Progenitor cell of endocrine pancreas (in vitro differentiated cells): ENCODE measurements around the gene HPCAL1. TPM values are rescaled to one million over a fixed set of nuclear protein-coding genes. Genes with fewer than 3 reads are reported as not detected.
A peak's percentile ranks its signal among the peaks of the same experiment; 100 is the strongest.
"Not testable (repeated sequence)": the region's sequence is repeated elsewhere in the genome, so short reads cannot be mapped to it uniquely, and the experiment has no call there.

Source experiments
- DNase-seq: peaks from one replicate; pipeline ENCODE4 v3.0.0; 2021; ENCODE audit warnings: low spot score; ENCODE audit not compliant: unreplicated experiment
- H3K27ac Mint-ChIP-seq: 2 replicates; pipeline ENCODE4 v1.8.0; 2021; ENCODE audit warnings: mild to moderate bottlenecking, moderate library complexity, mixed read lengths
- H3K27me3 Mint-ChIP-seq: 2 replicates; pipeline ENCODE4 v1.8.0; 2021; ENCODE audit warnings: mixed read lengths
- H3K36me3 Mint-ChIP-seq: 2 replicates; pipeline ENCODE4 v1.8.0; 2022; ENCODE audit warnings: mixed read lengths; ENCODE audit not compliant: insufficient read depth
- H3K4me1 Mint-ChIP-seq: 2 replicates; pipeline ENCODE4 v1.8.0; 2021; ENCODE audit warnings: low read depth, mixed read lengths
- H3K4me3 Mint-ChIP-seq: 2 replicates; pipeline ENCODE4 v1.8.0; 2021; ENCODE audit warnings: low read depth, mild to moderate bottlenecking, moderate library complexity, mixed read lengths
- H3K9me3 Mint-ChIP-seq: 2 replicates; pipeline ENCODE4 v1.8.0; 2021; ENCODE audit warnings: low read depth, mixed read lengths
- total RNA-seq: library from RNA; stranded (reverse); gene quantifications from 2 replicates; pipeline ENCODE4 v1.2.1, GENCODE V29; 2021
- TF ChIP-seq, protein P1 (sequence below): fragments of 200-600 bp; sonication (generic); IDR thresholded peaks from one replicate; pipeline ENCODE4 v1.5.0; 2021; ENCODE audit warnings: antibody characterized with exemption, mild to moderate bottlenecking; ENCODE audit not compliant: unreplicated experiment

The HPCAL1 gene
- total RNA-seq, 1 donor from 2014 or later = 16.5 TPM

DNA sequence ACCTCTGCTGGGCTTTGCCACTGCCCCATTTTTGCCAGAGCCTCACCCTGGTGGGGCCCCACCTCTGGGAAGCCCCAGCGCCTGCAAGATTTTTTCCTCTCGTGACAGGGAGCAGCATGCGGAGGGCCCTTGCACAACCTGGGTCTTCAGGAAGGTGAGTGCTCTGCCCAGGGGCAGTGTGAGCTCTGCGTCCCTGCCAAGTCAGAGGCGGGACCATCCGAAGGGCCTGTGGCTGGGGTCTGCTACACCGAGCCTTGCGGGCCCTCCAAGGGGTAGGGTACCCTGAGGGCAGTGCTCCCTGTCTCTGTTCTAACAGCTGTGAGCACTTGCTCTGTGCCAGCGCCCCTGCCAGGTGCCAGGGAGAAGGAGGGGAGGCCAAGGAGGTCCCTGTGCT lies 151.2 kb downstream of the HPCAL1 start:
- Mint-ChIP-seq H3K27ac (peak overlapping the region; percentile 89), H3K36me3 (no peaks in the 10 kb centered on the region)
- TF ChIP-seq, protein P1, sequence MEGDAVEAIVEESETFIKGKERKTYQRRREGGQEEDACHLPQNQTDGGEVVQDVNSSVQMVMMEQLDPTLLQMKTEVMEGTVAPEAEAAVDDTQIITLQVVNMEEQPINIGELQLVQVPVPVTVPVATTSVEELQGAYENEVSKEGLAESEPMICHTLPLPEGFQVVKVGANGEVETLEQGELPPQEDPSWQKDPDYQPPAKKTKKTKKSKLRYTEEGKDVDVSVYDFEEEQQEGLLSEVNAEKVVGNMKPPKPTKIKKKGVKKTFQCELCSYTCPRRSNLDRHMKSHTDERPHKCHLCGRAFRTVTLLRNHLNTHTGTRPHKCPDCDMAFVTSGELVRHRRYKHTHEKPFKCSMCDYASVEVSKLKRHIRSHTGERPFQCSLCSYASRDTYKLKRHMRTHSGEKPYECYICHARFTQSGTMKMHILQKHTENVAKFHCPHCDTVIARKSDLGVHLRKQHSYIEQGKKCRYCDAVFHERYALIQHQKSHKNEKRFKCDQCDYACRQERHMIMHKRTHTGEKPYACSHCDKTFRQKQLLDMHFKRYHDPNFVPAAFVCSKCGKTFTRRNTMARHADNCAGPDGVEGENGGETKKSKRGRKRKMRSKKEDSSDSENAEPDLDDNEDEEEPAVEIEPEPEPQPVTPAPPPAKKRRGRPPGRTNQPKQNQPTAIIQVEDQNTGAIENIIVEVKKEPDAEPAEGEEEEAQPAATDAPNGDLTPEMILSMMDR = no peak

DNA sequence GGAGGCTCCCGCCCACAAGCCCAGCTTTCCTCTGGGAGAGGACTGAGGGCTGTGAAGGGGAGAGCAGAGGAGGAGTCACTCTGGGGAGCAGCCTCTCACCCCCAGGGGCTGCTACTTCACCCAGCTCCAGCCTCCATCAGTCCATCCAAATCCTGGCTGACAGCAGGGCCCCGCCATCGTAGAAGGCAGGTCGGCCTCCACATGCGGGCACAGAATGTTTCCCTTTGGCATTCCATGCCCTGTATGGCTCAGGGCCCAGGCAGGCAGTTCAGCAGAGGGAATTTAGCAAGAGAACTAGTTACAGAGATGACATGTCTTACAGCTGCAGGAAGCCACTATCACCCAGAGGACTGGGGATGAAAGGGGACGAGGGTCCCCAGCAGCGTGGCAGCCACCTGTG lies 151.8 kb downstream of the HPCAL1 start:
- no peak for DNase-seq
- Mint-ChIP-seq H3K4me1 (peaks cover 26% of the 10 kb centered on the region), H3K36me3 (no peaks in the 10 kb centered on the region), H3K27ac (no peak overlapping the region), H3K4me3 (no peak overlapping the region), H3K9me3 (no peaks in the 10 kb centered on the region), H3K27me3 (peaks cover 25% of the 10 kb centered on the region)
- TF ChIP-seq, protein P1 = no peak

More for the DNA sequence above, 151.2 kb downstream of the HPCAL1 start:
- H3K4me3 Mint-ChIP-seq = no peak overlapping the region
- H3K27me3 Mint-ChIP-seq = peaks cover 23% of the 10 kb centered on the region
- H3K9me3 Mint-ChIP-seq = no peaks in the 10 kb centered on the region
- peaks cover 25% of the 10 kb centered on the region for H3K4me1 Mint-ChIP-seq
- DNase-seq = no peak

DNA sequence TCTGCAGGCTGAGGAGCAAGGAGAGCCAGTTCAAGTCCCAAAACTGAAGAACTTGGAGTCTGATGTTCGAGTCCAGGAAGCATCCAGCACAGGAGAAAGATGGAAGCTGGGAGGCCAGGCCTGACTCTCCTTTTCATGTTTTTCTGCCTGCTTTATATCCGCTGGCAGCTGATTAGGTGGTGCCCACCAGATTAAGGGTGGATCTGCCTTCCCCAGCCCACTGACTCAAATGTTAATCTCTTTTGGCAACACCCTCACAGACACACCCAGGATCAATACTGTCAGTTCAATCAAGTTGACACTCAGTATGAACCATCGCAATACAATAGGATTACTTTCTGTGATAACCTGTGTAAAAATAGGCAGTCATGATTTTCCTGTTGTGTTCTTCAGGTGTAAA lies 154.5 kb downstream of the HPCAL1 start:
- Mint-ChIP-seq H3K4me1 (peaks cover 26% of the 10 kb centered on the region), H3K27me3 (peaks cover 23% of the 10 kb centered on the region)
- not testable (repeated sequence) for H3K9me3 Mint-ChIP-seq, H3K4me3 Mint-ChIP-seq, H3K36me3 Mint-ChIP-seq, H3K27ac Mint-ChIP-seq, DNase-seq

DNA sequence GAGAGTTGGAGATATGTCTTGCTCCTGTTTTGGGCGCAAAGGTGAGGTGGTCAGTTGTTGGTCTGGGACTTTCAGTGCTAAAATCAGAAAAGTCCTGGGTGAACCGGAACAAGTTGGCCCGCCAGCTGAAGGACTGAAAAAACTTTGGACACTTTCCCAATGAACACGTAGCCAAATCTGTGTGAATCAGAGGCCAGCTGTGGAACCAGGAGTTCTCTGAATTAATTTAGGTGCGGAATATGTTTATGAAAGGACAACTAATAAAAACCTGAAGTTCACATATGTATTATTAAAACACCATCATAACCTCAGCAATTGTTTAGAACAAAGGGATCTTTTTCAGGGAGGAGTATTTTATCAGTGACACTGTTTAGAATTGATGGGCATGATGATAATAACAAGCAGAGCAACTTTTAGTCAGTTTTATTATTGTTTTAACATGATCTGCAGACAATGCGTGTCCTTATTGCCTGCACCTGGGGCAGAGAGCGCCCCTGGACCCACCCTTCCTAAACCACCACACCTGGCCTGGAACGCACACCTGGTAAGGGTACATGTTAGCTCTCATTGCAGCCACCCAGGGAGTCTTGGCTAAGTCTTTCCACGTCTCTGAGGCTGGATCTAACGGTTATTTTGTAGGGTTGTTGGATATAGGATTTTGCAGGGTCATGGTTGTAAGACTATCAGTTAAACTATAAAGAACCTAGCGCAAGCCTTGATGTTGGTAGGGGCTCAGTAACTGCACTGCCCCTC lies 155.3 kb downstream of the HPCAL1 start:
- H3K4me1 Mint-ChIP-seq = peaks cover 26% of the 10 kb centered on the region
- TF ChIP-seq, protein P1 = no peak
- H3K9me3 Mint-ChIP-seq = no peaks in the 10 kb centered on the region
- peaks cover 20% of the 10 kb centered on the region for H3K27me3 Mint-ChIP-seq
- H3K4me3 Mint-ChIP-seq = no peak overlapping the region
- no peak for DNase-seq
- H3K36me3 Mint-ChIP-seq = no peaks in the 10 kb centered on the region
- H3K27ac Mint-ChIP-seq = no peak overlapping the region

DNA sequence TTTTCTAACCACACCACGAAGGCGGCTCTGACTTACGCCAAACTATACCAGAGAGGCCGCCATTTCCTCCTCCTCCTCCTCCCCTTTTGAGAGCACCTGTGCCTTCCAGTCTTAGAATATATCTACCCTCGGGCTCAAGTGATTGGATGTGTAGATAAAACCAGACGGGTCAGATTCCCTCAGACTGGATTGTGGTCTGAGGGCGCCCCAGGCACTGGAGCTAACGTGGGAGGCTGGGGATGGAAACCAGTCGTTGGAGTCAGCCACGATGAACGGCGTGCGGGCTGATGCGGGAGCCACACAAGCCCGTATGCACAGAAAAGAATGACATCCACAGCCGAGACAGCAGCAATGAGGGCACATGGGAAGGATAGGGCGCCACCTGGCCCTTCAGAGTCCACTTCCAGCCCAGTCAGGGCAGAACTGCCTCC lies 157.7 kb downstream of the HPCAL1 start:
- no peak overlapping the region for H3K4me3 Mint-ChIP-seq
- TF ChIP-seq, protein P1 = no peak
- no peaks in the 10 kb centered on the region for H3K9me3 Mint-ChIP-seq
- no peaks in the 10 kb centered on the region for H3K36me3 Mint-ChIP-seq
- peaks cover 16% of the 10 kb centered on the region for H3K4me1 Mint-ChIP-seq
- peaks cover 12% of the 10 kb centered on the region for H3K27me3 Mint-ChIP-seq
- no peak overlapping the region for H3K27ac Mint-ChIP-seq
- DNase-seq = no peak
